ENCODE data around the gene MYL10. TPM values are rescaled to one million over a fixed set of nuclear protein-coding genes. Genes with fewer than 3 reads are reported as not detected.

MYL10 gene
- total RNA-seq, 1 donor from 2014 or later: not detected

GRCh38 chr7:101597941-101598340, 31.2 kb downstream of the MYL10 start:
- peak; percentile 47 for DNase-seq (ENCODE audit: low spot score)

GRCh38 chr7:101596898-101597297, 32.2 kb downstream of the MYL10 start:
- DNase-seq (ENCODE audit: low spot score): no peak

- peak; percentile 9 for DNase-seq (ENCODE audit: low spot score)
These were observed 33.1 kb downstream of the MYL10 start for GRCh38 chr7:101595766-101596537.

GRCh38 chr7:101595246-101595645, 33.9 kb downstream of the MYL10 start:
- DNase-seq (ENCODE audit: low spot score): peak; percentile 62

- peak; percentile 57 for DNase-seq (ENCODE audit: low spot score)
These were observed 34.3 kb downstream of the MYL10 start for GRCh38 chr7:101594790-101595189.

- DNase-seq (ENCODE audit: low spot score): peak; percentile 55
These were observed 35.5 kb downstream of the MYL10 start for GRCh38 chr7:101593556-101593955.

GRCh38 chr7:101591504-101591903, 37.6 kb downstream of the MYL10 start:
- DNase-seq (ENCODE audit: low spot score): no peak

GRCh38 chr7:101590663-101591435, 38.2 kb downstream of the MYL10 start:
- DNase-seq (ENCODE audit: low spot score): peak; percentile 74

GRCh38 chr7:101589976-101590662, 39.0 kb downstream of the MYL10 start:
- peak; percentile 67 for DNase-seq (ENCODE audit: low spot score)

GRCh38 chr7:101589052-101589451, 40.0 kb downstream of the MYL10 start:
- DNase-seq (ENCODE audit: low spot score): peak; percentile 35

GRCh38 chr7:101588131-101588935, 40.8 kb downstream of the MYL10 start:
- peak; percentile 84 for DNase-seq (ENCODE audit: low spot score)

- peak; percentile 11 for DNase-seq (ENCODE audit: low spot score)
These were observed 42.0 kb downstream of the MYL10 start for GRCh38 chr7:101586906-101587677.

GRCh38 chr7:101586078-101586905, 42.8 kb downstream of the MYL10 start:
- peak; percentile 65 for DNase-seq (ENCODE audit: low spot score)

GRCh38 chr7:101582971-101583370, 46.1 kb downstream of the MYL10 start:
- DNase-seq (ENCODE audit: low spot score): peak; percentile 35

GRCh38 chr7:101581891-101582290, 47.2 kb downstream of the MYL10 start:
- DNase-seq (ENCODE audit: low spot score): no peak

GRCh38 chr7:101580596-101580995, 48.5 kb downstream of the MYL10 start:
- peak; percentile 30 for DNase-seq (ENCODE audit: low spot score)

- DNase-seq (ENCODE audit: low spot score): no peak
These were observed 50.5 kb downstream of the MYL10 start for GRCh38 chr7:101578552-101578951.

GRCh38 chr7:101576998-101577397, 52.1 kb downstream of the MYL10 start:
- DNase-seq (ENCODE audit: low spot score): peak; percentile 35

GRCh38 chr7:101575721-101576120, 53.4 kb downstream of the MYL10 start:
- no peak for DNase-seq (ENCODE audit: low spot score)

Measured in mesenteric fat pad (tissue), 1 donor.